ENCODE results near the gene NTM. TPM values are rescaled to one million over a fixed set of nuclear protein-coding genes. Genes with fewer than 3 reads are reported as not detected.
A peak's percentile ranks its signal among the peaks of the same experiment; 100 is the strongest.

NTM gene
- total RNA-seq, 1 donor from 2014 or later: 4.3 TPM

GRCh38 chr11:131670876-131671275 is 300.5 kb downstream of the NTM start:
- no peak for DNase-seq (ENCODE audit: low spot score, unreplicated experiment)
- Mint-ChIP-seq H3K27me3 (peaks cover 41% of the 10 kb centered on the region), H3K27ac (no peak overlapping the region), H3K4me3 (ENCODE audit: low read depth) (no peak overlapping the region), H3K4me1 (ENCODE audit: low read depth) (peaks cover 2% of the 10 kb centered on the region), H3K9me3 (ENCODE audit: low read depth) (no peaks in the 10 kb centered on the region), H3K36me3 (ENCODE audit: insufficient read depth) (no peaks in the 10 kb centered on the region)
- TF ChIP-seq CTCF (IDR thresholded peaks at IDR 0.05; ENCODE audit: unreplicated experiment): no peak

GRCh38 chr11:131671320-131671719 is 300.9 kb downstream of the NTM start:
- Mint-ChIP-seq H3K9me3 (ENCODE audit: low read depth) (no peaks in the 10 kb centered on the region), H3K4me1 (ENCODE audit: low read depth) (peaks cover 2% of the 10 kb centered on the region), H3K4me3 (ENCODE audit: low read depth) (no peak overlapping the region), H3K36me3 (ENCODE audit: insufficient read depth) (no peaks in the 10 kb centered on the region), H3K27me3 (peaks cover 45% of the 10 kb centered on the region), H3K27ac (no peak overlapping the region)
- TF ChIP-seq CTCF (IDR thresholded peaks at IDR 0.05; ENCODE audit: unreplicated experiment): no peak
- DNase-seq (ENCODE audit: low spot score, unreplicated experiment): no peak

DNA sequence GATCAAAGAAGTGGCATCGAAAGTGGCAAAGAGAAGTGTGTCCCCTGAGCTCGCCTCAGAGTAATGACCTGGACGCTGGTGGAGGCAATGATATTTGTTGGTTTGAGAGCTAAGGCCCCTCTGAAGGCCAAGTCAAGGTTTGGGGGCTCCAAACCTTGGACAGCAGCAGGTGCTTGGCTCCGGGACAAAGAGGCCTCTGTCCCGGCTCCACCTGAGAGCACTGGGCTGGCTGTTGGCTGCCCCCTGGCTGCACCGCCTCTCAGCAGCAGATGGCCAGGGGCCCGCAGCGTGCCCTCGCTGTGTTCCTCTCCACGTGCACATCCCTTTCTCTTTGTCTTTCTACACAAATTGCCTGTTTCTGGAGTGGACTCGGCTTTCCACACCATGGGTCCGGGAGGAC is 301.3 kb downstream of the NTM start:
- Mint-ChIP-seq H3K4me1 (ENCODE audit: low read depth) (peaks cover 2% of the 10 kb centered on the region), H3K4me3 (ENCODE audit: low read depth) (no peak overlapping the region), H3K27ac (no peak overlapping the region), H3K27me3 (peaks cover 49% of the 10 kb centered on the region), H3K9me3 (ENCODE audit: low read depth) (no peaks in the 10 kb centered on the region), H3K36me3 (ENCODE audit: insufficient read depth) (no peaks in the 10 kb centered on the region)
- peak; percentile 68 for TF ChIP-seq CTCF (IDR thresholded peaks at IDR 0.05; ENCODE audit: unreplicated experiment)
- peak; percentile 33 for DNase-seq (ENCODE audit: low spot score, unreplicated experiment)

DNA sequence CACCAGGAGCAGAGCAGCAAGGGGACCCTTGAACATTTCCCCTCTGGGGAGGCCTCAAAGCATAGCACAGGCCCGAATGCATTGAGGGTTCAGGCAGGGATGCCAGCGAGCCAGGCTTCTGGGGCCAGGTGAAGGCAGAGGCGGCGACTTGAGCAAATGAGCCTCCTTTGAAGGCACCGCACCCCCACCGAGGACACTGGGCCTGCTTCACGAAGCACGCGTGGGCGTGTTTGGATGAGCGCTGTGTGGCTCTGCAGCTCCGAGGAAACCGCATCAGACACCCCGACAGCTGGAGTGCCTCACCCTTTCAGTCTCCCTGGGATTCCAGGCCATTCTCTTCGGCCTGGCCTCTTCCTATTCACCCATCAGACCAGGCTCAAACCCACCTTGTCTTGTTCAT is 301.8 kb downstream of the NTM start:
- Mint-ChIP-seq H3K36me3 (ENCODE audit: insufficient read depth) (no peaks in the 10 kb centered on the region), H3K27me3 (peaks cover 50% of the 10 kb centered on the region), H3K4me3 (ENCODE audit: low read depth) (no peak overlapping the region), H3K27ac (no peak overlapping the region), H3K4me1 (ENCODE audit: low read depth) (peaks cover 2% of the 10 kb centered on the region), H3K9me3 (ENCODE audit: low read depth) (no peaks in the 10 kb centered on the region)
- no peak for DNase-seq (ENCODE audit: low spot score, unreplicated experiment)
- TF ChIP-seq CTCF (IDR thresholded peaks at IDR 0.05; ENCODE audit: unreplicated experiment): no peak

GRCh38 chr11:131674051-131674755 is 303.8 kb downstream of the NTM start:
- TF ChIP-seq CTCF (IDR thresholded peaks at IDR 0.05; ENCODE audit: unreplicated experiment): peak; percentile 99
- peaks cover 49% of the 10 kb centered on the region for H3K27me3 Mint-ChIP-seq
- H3K4me3 Mint-ChIP-seq (ENCODE audit: low read depth): no peak overlapping the region
- peak; percentile 74 for DNase-seq (ENCODE audit: low spot score, unreplicated experiment)
- H3K9me3 Mint-ChIP-seq (ENCODE audit: low read depth): no peaks in the 10 kb centered on the region
- no peak overlapping the region for H3K27ac Mint-ChIP-seq
- H3K36me3 Mint-ChIP-seq (ENCODE audit: insufficient read depth): no peaks in the 10 kb centered on the region
- peaks cover 2% of the 10 kb centered on the region for H3K4me1 Mint-ChIP-seq (ENCODE audit: low read depth)
